ENCODE data around the gene DHCR7. TPM values are rescaled to one million over a fixed set of nuclear protein-coding genes. Genes with fewer than 3 reads are reported as not detected.

DHCR7 gene
- total RNA-seq, 8 experiments from 2014 or later: 15.3 to 155 (median 49.6) TPM

DNA sequence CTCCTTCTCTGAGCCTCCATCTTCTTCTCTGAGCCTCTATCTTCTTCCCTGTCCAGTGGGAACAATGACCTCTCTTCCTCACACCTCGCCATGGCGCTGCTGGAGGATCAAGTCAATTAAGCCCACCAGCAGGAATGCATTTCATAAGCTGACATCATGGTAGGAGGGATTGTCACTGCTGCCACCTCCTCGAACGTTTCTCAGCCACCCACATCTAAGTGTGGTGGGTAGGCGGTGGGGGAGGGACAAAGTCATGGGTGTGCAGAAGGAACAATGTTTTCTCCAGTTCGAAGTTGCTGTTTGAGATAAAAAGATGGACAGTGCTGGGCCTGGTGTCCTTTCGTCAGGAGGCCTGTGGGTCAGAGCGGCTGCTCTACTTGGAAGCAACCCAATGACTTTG is 44.0 kb downstream of the DHCR7 start:
- WGBS, 10 experiments: 36 to 72% (median 70%) methylated on average over 1 to 4 of the region's 8 CpGs; no CpG with 5 or more reads in 4 of the 10 experiments
- no peaks in the 10 kb centered on the region for H3K4me1 ChIP-seq (replicated peaks in 1 of 2)
- H3K4me3 ChIP-seq: no peak overlapping the region
- in situ Hi-C loops (cut with MboI; ENCODE audit: low pct_unique_long_range_greater_than_20kb in 2 of 9, low sequenced_read_pairs in 9 of 9, unreplicated experiment in 9 of 9): loop anchor here in 2 of 9 experiments (25.0 kb wide), 2 partner anchors 92 to 592 kb away; no protein-coding TSS in a partner anchor
- H3K27ac ChIP-seq: no peak overlapping the region
- ATAC-seq (replicated peaks in 6 of 8): no peak

DNA sequence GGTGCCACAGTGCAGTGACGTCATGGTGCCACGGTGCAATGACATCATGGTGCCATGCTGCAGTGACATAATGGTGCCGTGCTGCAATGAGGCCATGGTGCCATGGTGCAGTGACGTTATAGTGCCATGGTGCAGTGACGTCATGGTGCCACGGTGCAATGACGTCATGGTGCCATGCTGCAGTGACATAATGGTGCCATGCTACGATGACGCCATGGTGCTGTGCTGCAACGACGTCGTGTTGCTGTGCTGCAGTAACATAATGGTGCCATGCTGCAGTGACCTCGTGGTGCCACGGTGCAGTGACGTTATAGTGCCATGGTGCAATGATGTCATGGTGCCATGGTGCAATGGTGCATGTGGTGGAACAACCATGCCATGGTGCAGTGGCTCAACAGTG is 45.3 kb downstream of the DHCR7 start:
- H3K4me1 ChIP-seq (replicated peaks in 1 of 2): no peaks in the 10 kb centered on the region
- H3K4me3 ChIP-seq: no peak overlapping the region
- ATAC-seq (replicated peaks in 6 of 8): no peak
- WGBS, 10 experiments: 19 to 77% (median 40%) methylated on average over 1 to 9 of the region's 15 CpGs; no CpG with 5 or more reads in 5 of the 10 experiments
- in situ Hi-C loops (cut with MboI; ENCODE audit: low pct_unique_long_range_greater_than_20kb in 2 of 9, low sequenced_read_pairs in 9 of 9, unreplicated experiment in 9 of 9): loop anchor here in 2 of 9 experiments (25.0 kb wide), 2 partner anchors 91 to 591 kb away; no protein-coding TSS in a partner anchor
- no peak overlapping the region for H3K27ac ChIP-seq

DNA sequence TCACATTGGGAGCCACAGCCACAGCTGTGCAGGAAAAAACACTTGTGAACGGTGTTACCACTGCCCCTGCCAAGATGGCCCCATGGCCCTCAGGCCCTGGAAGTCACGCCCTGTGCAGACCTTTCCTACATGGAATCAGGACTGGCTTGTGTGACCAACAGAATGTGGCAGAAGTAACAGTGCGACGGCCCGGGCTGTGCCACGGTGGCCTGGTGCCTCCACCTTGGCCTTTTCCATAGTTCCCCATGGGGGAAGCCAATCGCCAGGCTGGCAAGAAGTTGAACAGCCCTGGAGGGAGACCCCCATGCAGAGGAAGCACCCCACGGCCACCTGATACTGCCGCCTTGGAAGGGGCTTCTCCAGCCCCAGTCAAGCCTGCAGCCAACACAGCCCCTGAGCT is 48.0 kb downstream of the DHCR7 start:
- Histone ChIP-seq H3K27ac (no peak overlapping the region), H3K4me1 (replicated peaks in 1 of 2) (peaks cover 0 to 5% of the 10 kb centered on the region in 2 donors), H3K4me3 (no peak overlapping the region)
- 0 to 100% (median 75%) methylated on average over 1 to 4 of the region's 9 CpGs; no CpG with 5 or more reads in 6 of the 10 experiments for WGBS, 10 experiments
- in situ Hi-C loops (cut with MboI; ENCODE audit: low pct_unique_long_range_greater_than_20kb in 2 of 9, low sequenced_read_pairs in 9 of 9, unreplicated experiment in 9 of 9): loop anchor here in 2 of 9 experiments (25.0 kb wide), 2 partner anchors 88 to 588 kb away; no protein-coding TSS in a partner anchor
- ATAC-seq (replicated peaks in 6 of 8): no peak

DNA sequence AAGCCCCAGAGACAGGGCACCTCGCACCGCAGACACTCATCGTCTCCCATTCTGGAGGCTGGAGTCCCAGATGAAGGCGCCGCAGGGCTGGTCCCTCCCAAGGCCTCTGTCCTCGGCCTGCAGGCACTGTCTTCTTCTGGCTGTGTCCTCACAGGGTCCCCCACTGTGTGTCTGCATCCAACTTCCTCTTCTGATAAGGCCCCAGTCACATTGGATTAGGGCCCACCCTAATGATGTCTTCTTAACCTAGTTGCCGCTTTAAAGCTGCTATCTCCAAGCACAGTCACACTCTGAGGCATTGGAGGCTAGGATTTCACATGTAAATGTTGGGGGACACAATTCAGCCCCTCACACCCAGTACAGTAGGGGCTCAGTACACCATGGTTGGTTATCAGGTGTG is 48.9 kb downstream of the DHCR7 start:
- ATAC-seq (replicated peaks in 6 of 8): no peak
- no peak overlapping the region for H3K4me3 ChIP-seq
- WGBS, 10 experiments: 28 to 100% (median 76%) methylated on average over 1 to 7 of the region's 7 CpGs; no CpG with 5 or more reads in 6 of the 10 experiments
- peaks cover 0 to 5% of the 10 kb centered on the region in 2 donors for H3K4me1 ChIP-seq (replicated peaks in 1 of 2)
- in situ Hi-C loops (cut with MboI; ENCODE audit: low pct_unique_long_range_greater_than_20kb in 2 of 9, low sequenced_read_pairs in 9 of 9, unreplicated experiment in 9 of 9): no loop called here
- H3K27ac ChIP-seq: no peak overlapping the region

DNA sequence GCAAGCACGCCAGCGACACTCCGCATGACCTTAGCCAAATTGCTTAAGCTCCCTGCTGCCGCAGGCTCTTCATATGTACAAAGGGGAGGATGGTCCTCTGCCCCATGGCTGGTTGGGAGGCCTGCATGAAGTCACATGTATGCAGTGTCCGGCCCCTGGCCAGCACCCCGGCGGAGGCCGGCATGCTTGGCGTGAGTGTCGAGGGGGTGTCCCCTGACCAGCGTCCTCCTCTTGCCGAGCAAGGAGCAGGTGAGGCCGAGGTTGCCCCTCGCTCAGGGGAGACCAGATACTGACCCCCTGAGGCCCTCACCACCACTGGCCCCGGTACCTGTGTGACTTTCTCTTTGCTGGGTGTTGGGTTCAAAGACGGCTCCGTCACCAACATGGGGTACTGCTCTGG is 50.2 kb downstream of the DHCR7 start:
- Histone ChIP-seq H3K4me1 (replicated peaks in 1 of 2) (peaks cover 0 to 5% of the 10 kb centered on the region in 2 donors), H3K4me3 (no peak overlapping the region), H3K27ac (no peak overlapping the region)
- ATAC-seq (replicated peaks in 6 of 8): no peak
- in situ Hi-C loops (cut with MboI; ENCODE audit: low pct_unique_long_range_greater_than_20kb in 2 of 9, low sequenced_read_pairs in 9 of 9, unreplicated experiment in 9 of 9): no loop called here
- 60 to 93% (median 65%) methylated on average over 3 to 7 of the region's 17 CpGs; no CpG with 5 or more reads in 7 of the 10 experiments for WGBS, 10 experiments

DNA sequence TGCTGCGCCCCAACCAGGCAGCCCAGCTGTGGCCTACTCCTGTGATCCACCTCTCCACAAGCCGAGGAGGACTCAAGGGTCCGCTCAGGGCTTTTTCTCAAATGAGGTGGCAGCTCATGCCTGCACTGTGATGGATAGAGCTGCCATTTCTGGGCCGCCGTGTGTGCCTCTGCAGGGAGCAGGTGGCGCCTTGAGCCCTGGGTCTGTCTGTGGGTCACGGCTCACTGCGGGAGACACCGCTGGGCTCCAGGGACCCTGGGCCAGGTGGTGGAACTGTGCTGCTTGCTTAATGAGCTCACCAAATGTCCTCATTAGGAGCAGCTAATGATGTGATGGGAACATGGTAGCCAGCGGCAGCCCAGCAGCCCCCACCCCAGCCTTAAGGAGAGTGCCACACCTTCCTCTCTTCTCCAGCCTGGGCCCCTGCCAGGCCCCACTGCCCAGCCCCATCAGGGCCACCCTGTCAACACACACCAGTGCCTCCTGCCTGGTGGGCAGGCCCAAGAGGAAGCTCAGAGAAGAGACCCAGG is 50.8 kb downstream of the DHCR7 start:
- peaks cover 0 to 5% of the 10 kb centered on the region in 2 donors for H3K4me1 ChIP-seq (replicated peaks in 1 of 2)
- in situ Hi-C loops (cut with MboI; ENCODE audit: low pct_unique_long_range_greater_than_20kb in 2 of 9, low sequenced_read_pairs in 9 of 9, unreplicated experiment in 9 of 9): no loop called here
- WGBS, 10 experiments: 63 to 80% (median 80%) methylated on average over 1 to 3 of the region's 10 CpGs; no CpG with 5 or more reads in 7 of the 10 experiments
- H3K4me3 ChIP-seq: no peak overlapping the region
- ATAC-seq (replicated peaks in 6 of 8): peak in 5 of 8 experiments; percentile 40 to 57 (median 49)
- H3K27ac ChIP-seq: no peak overlapping the region

DNA sequence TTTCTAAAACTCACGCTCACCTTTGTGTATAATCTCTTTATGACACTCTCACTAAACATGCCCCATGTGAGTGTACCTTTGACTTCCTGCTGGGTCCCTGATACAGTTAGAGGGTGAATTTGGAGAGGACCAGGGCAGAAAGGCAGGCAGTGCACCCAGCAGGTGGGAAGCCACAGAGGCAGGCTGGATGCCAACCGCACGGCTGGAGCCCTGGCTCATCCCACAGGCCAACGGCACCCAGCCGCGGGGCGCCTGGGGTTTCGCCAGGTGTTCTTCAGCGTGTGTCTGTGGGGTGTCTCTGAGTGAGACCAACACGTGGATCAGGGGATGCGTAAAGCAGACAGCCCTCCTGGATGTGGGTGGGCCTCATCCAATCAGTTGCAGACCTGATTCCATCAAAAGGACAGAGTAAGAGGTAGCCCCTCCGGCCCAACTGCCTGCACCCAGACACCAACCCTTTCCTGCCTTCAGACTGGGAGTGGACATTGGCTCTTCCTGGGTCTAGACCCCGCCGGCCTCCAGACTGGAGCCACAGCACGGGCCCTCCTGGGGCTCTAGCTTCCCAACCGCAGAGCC is 51.6 kb downstream of the DHCR7 start:
- no peak overlapping the region for H3K4me3 ChIP-seq
- 61 to 86% (median 79%) methylated on average over 3 to 10 of the region's 16 CpGs; no CpG with 5 or more reads in 6 of the 10 experiments for WGBS, 10 experiments
- H3K4me1 ChIP-seq (replicated peaks in 1 of 2): peaks cover 0 to 5% of the 10 kb centered on the region in 2 donors
- in situ Hi-C loops (cut with MboI; ENCODE audit: low pct_unique_long_range_greater_than_20kb in 2 of 9, low sequenced_read_pairs in 9 of 9, unreplicated experiment in 9 of 9): no loop called here
- ATAC-seq (replicated peaks in 6 of 8): no peak
- no peak overlapping the region for H3K27ac ChIP-seq

DNA sequence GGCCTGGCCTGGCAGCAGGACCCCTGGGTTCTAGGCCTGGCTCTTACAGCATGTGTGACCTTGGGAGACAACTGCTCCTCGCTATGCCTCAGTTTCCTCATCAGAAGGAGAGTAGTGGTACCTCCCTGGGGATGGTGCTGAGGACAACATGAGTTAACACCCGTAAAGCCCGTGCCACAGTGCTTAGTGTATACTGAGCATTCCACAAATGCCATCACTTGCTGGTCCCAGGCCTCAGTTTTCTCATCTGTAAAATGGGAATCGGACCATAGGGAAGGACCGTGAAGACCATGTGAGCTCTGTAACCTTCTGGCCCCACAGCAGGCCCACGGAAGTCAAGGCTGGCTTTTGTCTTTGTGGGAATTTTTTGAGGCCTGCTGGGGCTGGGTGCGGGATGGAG is 52.4 kb downstream of the DHCR7 start:
- Histone ChIP-seq H3K4me1 (replicated peaks in 1 of 2) (peaks cover 0 to 5% of the 10 kb centered on the region in 2 donors), H3K4me3 (no peak overlapping the region), H3K27ac (no peak overlapping the region)
- WGBS, 10 experiments: 0 to 100% (median 84%) methylated on average over 1 to 4 of the region's 7 CpGs; no CpG with 5 or more reads in 4 of the 10 experiments
- in situ Hi-C loops (cut with MboI; ENCODE audit: low pct_unique_long_range_greater_than_20kb in 2 of 9, low sequenced_read_pairs in 9 of 9, unreplicated experiment in 9 of 9): no loop called here
- ATAC-seq (replicated peaks in 6 of 8): no peak

DNA sequence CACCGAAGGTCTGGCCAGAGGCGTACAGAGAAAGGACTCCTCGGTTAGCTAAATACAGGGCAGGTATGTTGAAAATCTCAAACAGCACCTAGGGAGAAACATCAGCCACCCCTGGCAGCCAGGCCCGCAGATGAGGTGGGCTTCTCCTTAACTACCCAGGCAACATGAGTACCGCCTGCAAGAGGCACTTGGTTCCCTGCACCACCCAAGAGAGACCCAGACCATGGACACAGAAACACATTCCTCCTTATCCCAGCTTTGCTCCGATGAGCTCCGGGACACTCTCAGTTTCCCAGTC is 53.0 kb downstream of the DHCR7 start:
- H3K27ac ChIP-seq: no peak overlapping the region
- WGBS, 10 experiments: 17 to 82% (median 50%) methylated on average over 1 to 6 of the region's 7 CpGs; no CpG with 5 or more reads in 4 of the 10 experiments

DNA sequence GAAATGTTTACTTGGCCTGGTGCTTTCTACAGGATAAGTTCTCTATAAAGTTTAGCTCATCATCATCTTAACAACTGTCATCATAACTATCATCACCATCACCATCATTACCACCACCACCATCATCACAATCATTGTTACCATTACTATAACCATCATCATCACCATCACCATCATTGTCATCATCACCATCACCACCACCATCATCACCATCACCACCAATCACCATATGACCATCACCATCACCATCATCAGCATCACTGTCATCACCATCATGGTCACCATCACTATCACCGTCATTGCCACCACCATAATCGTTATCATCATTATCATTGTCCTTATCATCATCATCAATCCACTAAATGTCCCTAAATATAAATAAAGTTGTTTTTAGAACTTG is 54.9 kb downstream of the DHCR7 start:
- no peak overlapping the region for H3K4me3 ChIP-seq
- 17 to 100% (median 80%) methylated on average over 1 to 2 of the region's 2 CpGs; no CpG with 5 or more reads in 1 of the 10 experiments for WGBS, 10 experiments
- H3K27ac ChIP-seq: no peak overlapping the region
- ATAC-seq (replicated peaks in 6 of 8): no peak
- in situ Hi-C loops (cut with MboI; ENCODE audit: low pct_unique_long_range_greater_than_20kb in 2 of 9, low sequenced_read_pairs in 9 of 9, unreplicated experiment in 9 of 9): no loop called here
- H3K4me1 ChIP-seq (replicated peaks in 1 of 2): peaks cover 0 to 5% of the 10 kb centered on the region in 2 donors

More for the DNA sequence above, 53.0 kb downstream of the DHCR7 start:
- H3K4me3 ChIP-seq: no peak overlapping the region
- ATAC-seq (replicated peaks in 6 of 8): no peak
- H3K4me1 ChIP-seq (replicated peaks in 1 of 2): peaks cover 0 to 5% of the 10 kb centered on the region in 2 donors
- in situ Hi-C loops (cut with MboI; ENCODE audit: low pct_unique_long_range_greater_than_20kb in 2 of 9, low sequenced_read_pairs in 9 of 9, unreplicated experiment in 9 of 9): no loop called here

DNA sequence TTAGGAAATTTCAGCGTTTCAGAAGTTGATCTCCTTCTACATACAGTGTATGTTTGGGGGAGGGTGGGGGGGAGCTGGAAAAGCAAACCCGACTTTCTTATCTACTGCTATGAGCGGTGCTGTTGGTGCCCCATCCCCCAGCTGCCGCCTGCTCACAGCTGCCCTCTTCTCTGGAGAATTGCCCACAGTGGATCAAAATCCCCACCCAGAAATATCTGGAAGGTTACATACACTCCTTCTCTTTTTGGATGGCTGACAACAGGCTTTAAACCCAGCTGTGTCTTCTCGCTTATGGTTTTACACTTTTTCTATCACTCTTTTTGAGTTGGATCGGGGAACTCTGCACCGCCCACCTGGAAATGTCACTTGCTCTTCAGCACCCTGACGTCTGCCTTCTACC is 56.4 kb downstream of the DHCR7 start:
- 0 to 90% (median 84%) methylated on average over 1 to 6 of the region's 8 CpGs; no CpG with 5 or more reads in 4 of the 10 experiments for WGBS, 10 experiments

DNA sequence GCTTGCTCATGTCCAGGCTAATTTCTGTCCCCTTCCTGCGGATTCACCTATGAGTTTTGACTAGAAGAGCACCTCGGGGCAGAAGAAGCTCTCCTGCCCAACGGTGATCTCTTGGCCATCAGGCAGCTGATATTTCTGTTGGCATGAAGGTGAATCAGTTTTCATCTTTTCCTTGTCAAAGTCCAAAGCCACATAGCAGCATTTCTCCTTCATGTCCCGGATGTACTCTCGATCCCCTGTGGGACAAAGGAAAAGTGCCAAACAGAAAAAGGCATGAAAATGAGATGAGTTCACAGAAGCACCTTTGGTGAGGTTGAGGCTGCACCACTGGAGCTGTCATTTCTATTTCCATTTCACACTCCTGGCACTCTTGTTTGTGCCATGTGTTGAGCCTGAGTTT is 56.8 kb downstream of the DHCR7 start:
- in situ Hi-C loops (cut with MboI; ENCODE audit: low pct_unique_long_range_greater_than_20kb in 2 of 9, low sequenced_read_pairs in 9 of 9, unreplicated experiment in 9 of 9): no loop called here
- no peaks in the 10 kb centered on the region for H3K4me1 ChIP-seq (replicated peaks in 1 of 2)
- no peak overlapping the region for H3K4me3 ChIP-seq
- ATAC-seq (replicated peaks in 6 of 8): no peak
- H3K27ac ChIP-seq: no peak overlapping the region
- 7 to 79% (median 50%) methylated on average over 1 to 5 of the region's 5 CpGs; no CpG with 5 or more reads in 3 of the 10 experiments for WGBS, 10 experiments

More for the DNA sequence above, 56.4 kb downstream of the DHCR7 start:
- Histone ChIP-seq H3K4me1 (replicated peaks in 1 of 2) (no peaks in the 10 kb centered on the region), H3K27ac (no peak overlapping the region), H3K4me3 (no peak overlapping the region)
- no peak for ATAC-seq (replicated peaks in 6 of 8)
- in situ Hi-C loops (cut with MboI; ENCODE audit: low pct_unique_long_range_greater_than_20kb in 2 of 9, low sequenced_read_pairs in 9 of 9, unreplicated experiment in 9 of 9): no loop called here

DNA sequence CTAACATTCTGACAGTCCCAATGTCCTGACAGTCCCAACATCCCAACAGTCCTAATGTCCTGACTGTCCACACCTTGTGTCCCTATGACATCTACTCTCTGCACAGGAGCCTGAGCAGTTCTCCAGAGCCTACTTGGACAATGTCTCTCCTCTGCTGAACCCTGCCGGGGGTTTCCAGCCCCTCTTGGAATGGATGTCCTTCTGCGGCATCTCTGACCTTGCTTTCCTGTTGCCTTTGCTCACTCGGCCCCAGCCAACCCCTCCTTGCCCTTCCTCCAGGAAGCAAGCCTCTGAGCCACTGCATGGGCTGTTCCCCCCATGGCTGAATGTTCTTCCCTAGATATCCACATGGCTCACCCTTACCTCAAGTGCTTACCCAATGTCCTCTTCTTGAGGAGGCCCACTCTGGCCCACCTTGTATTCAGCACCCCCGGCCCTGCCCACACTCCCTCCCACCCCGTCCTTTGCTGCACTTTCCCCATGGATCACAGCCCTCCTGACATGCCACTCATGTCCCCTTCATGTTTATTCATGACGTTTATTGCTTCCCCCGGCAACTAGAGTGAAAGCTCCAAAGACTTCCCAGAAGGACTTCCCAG is 59.5 kb downstream of the DHCR7 start:
- Histone ChIP-seq H3K4me3 (no peak overlapping the region), H3K4me1 (replicated peaks in 1 of 2) (no peaks in the 10 kb centered on the region), H3K27ac (no peak overlapping the region)
- 8 to 83% (median 75%) methylated on average over 1 to 2 of the region's 7 CpGs; no CpG with 5 or more reads in 3 of the 10 experiments for WGBS, 10 experiments
- no peak for ATAC-seq (replicated peaks in 6 of 8)
- in situ Hi-C loops (cut with MboI; ENCODE audit: low pct_unique_long_range_greater_than_20kb in 2 of 9, low sequenced_read_pairs in 9 of 9, unreplicated experiment in 9 of 9): no loop called here
